OCI-LY3 (cell line): Measurements from ENCODE around the gene RIC1.

Experiments used
- H2AFZ ChIP-seq: fragments of 200-600, 300-600 bp; shearing (Covaris generic); 2 replicates; pipeline ENCODE4 v1.6.0; 2014; ENCODE audit warnings: antibody characterized with exemption, low read depth, low read length
- H3K27ac ChIP-seq: fragments of 200-600, 300-600 bp; sonication (generic); 2 replicates; pipeline ENCODE4 v1.5.1; 2014; ENCODE audit warnings: mild to moderate bottlenecking, low read length, moderate library complexity, mixed read lengths
- H3K27me3 ChIP-seq: fragments of 200-600, 300-600 bp; sonication (generic); 2 replicates; pipeline ENCODE4 v1.6.1; 2014; ENCODE audit warnings: low read depth, low read length, mixed read lengths
- H3K36me3 ChIP-seq: fragments of 200-600, 300-600 bp; sonication (generic); replicated peaks from 2 replicates; pipeline ENCODE3; 2014; ENCODE audit warnings: low read depth, low read length, mixed read lengths
- H3K4me1 ChIP-seq: fragments of 300-600, 200-600 bp; sonication (generic); 2 replicates; pipeline ENCODE4 v1.6.1; 2014; ENCODE audit warnings: low read length, mixed read lengths
- H3K4me2 ChIP-seq: fragments of 200-600, 300-600 bp; sonication (generic); 2 replicates; pipeline ENCODE4 v1.6.1; 2014; ENCODE audit warnings: low read length, mixed read lengths
- H3K4me3 ChIP-seq: fragments of 300-600, 200-600 bp; sonication (generic); 2 replicates; pipeline ENCODE4 v1.5.1; 2014; ENCODE audit warnings: antibody characterized with exemption, mild to moderate bottlenecking, low read length, moderate library complexity
- H3K79me2 ChIP-seq: fragments of 300-600, 200-600 bp; shearing (Covaris generic); 2 replicates; pipeline ENCODE4 v1.6.1; 2014; ENCODE audit warnings: mild to moderate bottlenecking, low read length, mixed read lengths
- H3K9ac ChIP-seq: fragments of 300-600, 200-600 bp; shearing (Covaris generic); 2 replicates; pipeline ENCODE4 v1.6.0; 2014; ENCODE audit warnings: mild to moderate bottlenecking, low read length, moderate library complexity
- H3K9me3 ChIP-seq: fragments of 200-600, 300-600 bp; shearing (Covaris generic); 2 replicates; pipeline ENCODE4 v1.6.1; 2014; ENCODE audit warnings: low read length, mixed read lengths; ENCODE audit not compliant: insufficient read depth
- H4K20me1 ChIP-seq: fragments of 200-600, 300-600 bp; sonication (generic); 2 replicates; pipeline ENCODE4 v1.6.1; 2016; ENCODE audit warnings: low read length, mixed read lengths; ENCODE audit not compliant: insufficient read depth
- CTCF ChIP-seq: fragments of 200-600, 300-600 bp; sonication (generic); IDR thresholded peaks from 2 replicates; pipeline ENCODE4 v1.5.1; 2014; ENCODE audit warnings: antibody characterized with exemption, low read length, low read depth
- EZH2phosphoT487 ChIP-seq: fragments of 200-600 bp; shearing (Covaris generic); IDR thresholded peaks from 2 replicates; pipeline ENCODE4 v1.6.1; 2018; ENCODE audit warnings: antibody characterized with exemption, mixed run types, low read depth

RIC1 gene

GRCh38 chr9:5783982-5784381, 155.1 kb downstream of the RIC1 start:
- Histone ChIP-seq H3K4me1 (no peaks in the 10 kb centered on the region), H3K4me3 (no peak overlapping the region), H4K20me1 (no peaks in the 10 kb centered on the region; the same call in 1 of the 2 replicates), H3K36me3 (peaks cover 31% of the 10 kb centered on the region), H3K27me3 (no peaks in the 10 kb centered on the region), H3K9ac (no peak overlapping the region), H2AFZ (no peak overlapping the region), H3K4me2 (no peak overlapping the region), H3K79me2 (no peaks in the 10 kb centered on the region), H3K27ac (no peak overlapping the region), H3K9me3 (no peaks in the 10 kb centered on the region)
- TF ChIP-seq EZH2phosphoT487 (no peak), CTCF (no peak)

- Histone ChIP-seq H2AFZ (no peak overlapping the region), H3K9ac (no peak overlapping the region), H3K4me2 (no peak overlapping the region), H3K27me3 (no peaks in the 10 kb centered on the region), H3K9me3 (no peaks in the 10 kb centered on the region), H3K27ac (no peak overlapping the region), H3K79me2 (no peaks in the 10 kb centered on the region), H3K4me1 (no peaks in the 10 kb centered on the region), H3K36me3 (peaks cover 27% of the 10 kb centered on the region), H4K20me1 (no peaks in the 10 kb centered on the region; the same call in 1 of the 2 replicates), H3K4me3 (no peak overlapping the region)
- no peak for TF ChIP-seq CTCF
- TF ChIP-seq EZH2phosphoT487, result no peak
Observed at GRCh38 chr9:5784526-5785315, 155.8 kb downstream of the RIC1 start.

GRCh38 chr9:5786370-5787127, 157.6 kb downstream of the RIC1 start:
- H3K36me3 ChIP-seq, result peaks cover 22% of the 10 kb centered on the region
- H3K27ac ChIP-seq, result no peak overlapping the region
- no peak for TF ChIP-seq CTCF
- no peak for TF ChIP-seq EZH2phosphoT487
- H3K9me3 ChIP-seq, result no peaks in the 10 kb centered on the region
- no peaks in the 10 kb centered on the region for H3K79me2 ChIP-seq
- H3K27me3 ChIP-seq, result no peaks in the 10 kb centered on the region
- no peaks in the 10 kb centered on the region; the same call in 1 of the 2 replicates for H4K20me1 ChIP-seq
- H3K4me1 ChIP-seq, result no peaks in the 10 kb centered on the region
- no peak overlapping the region for H3K4me3 ChIP-seq
- H3K9ac ChIP-seq, result no peak overlapping the region
- H2AFZ ChIP-seq, result no peak overlapping the region
- no peak overlapping the region for H3K4me2 ChIP-seq

- no peak overlapping the region for H3K4me2 ChIP-seq
- no peak overlapping the region for H2AFZ ChIP-seq
- no peaks in the 10 kb centered on the region for H3K4me1 ChIP-seq
- no peaks in the 10 kb centered on the region for H3K27me3 ChIP-seq
- H4K20me1 ChIP-seq, result no peaks in the 10 kb centered on the region; the same call in 1 of the 2 replicates
- TF ChIP-seq CTCF (no peak), EZH2phosphoT487 (no peak)
- H3K9me3 ChIP-seq, result no peaks in the 10 kb centered on the region
- H3K36me3 ChIP-seq, result peaks cover 24% of the 10 kb centered on the region
- H3K4me3 ChIP-seq, result no peak overlapping the region
- no peak overlapping the region for H3K27ac ChIP-seq
- H3K79me2 ChIP-seq, result no peaks in the 10 kb centered on the region
- H3K9ac ChIP-seq, result no peak overlapping the region
Observed at GRCh38 chr9:5787220-5787619, 158.3 kb downstream of the RIC1 start.
